HG03045 (cell line): ENCODE data around the gene CARD11.

ENCODE experiments used
- ATAC-seq: cut with Tn5 transposase; IDR thresholded peaks from one replicate; pipeline ENCODE4 v1.9.1; 2021; ENCODE audit warnings: mild to moderate bottlenecking, moderate library complexity; ENCODE audit not compliant: unreplicated experiment

Gene CARD11

GRCh38 chr7:2912684-2913439 is 130.8 kb downstream of the CARD11 start:
- no peak for ATAC-seq

GRCh38 chr7:2911466-2911865 is 132.2 kb downstream of the CARD11 start:
- no peak for ATAC-seq

- ATAC-seq = no peak
These were observed 134.1 kb downstream of the CARD11 start for GRCh38 chr7:2909471-2910039.

GRCh38 chr7:2909043-2909442 is 134.6 kb downstream of the CARD11 start:
- ATAC-seq = no peak

- no peak for ATAC-seq
These were observed 135.5 kb downstream of the CARD11 start for GRCh38 chr7:2908103-2908683.

DNA sequence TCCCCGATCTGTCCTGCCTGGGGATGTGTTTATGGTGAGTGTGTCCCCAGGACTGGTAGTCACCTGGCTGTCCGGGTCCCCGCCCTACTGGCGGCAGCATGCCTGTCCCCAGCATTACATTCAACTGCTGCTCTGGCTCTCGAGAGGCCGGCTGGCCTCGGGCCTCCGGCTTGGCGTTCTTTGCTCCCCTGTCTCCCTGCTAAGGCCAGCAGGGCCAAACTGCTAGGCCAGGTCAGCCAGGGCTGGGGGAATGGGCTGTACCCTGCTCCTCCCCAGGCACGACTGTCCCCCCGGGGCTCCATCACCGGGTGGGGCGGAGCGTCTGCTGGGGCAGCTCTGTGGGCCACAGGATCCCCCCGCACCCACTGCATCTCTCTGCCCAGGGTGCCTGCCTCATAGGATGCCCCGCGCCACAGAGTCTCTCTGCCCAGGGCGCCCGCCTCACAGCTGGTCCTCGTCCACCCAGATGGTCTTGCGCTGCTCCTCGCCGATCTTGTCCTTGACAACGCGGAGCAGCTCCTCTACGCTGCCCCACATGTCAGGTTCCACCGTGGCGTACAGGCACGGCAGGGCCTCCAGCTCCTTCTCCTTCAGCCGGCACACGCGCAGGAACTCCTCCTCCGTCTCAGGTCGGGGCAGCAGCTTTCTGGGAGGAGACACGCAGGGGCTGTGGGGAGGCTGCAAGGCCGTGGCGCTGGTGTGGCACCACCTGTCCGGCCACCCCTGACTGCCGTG is 137.3 kb downstream of the CARD11 start:
- ATAC-seq = no peak

GRCh38 chr7:2905500-2905899 is 138.2 kb downstream of the CARD11 start:
- ATAC-seq = no peak

GRCh38 chr7:2905027-2905426 is 138.6 kb downstream of the CARD11 start:
- ATAC-seq = no peak

- no peak for ATAC-seq
These were observed 139.5 kb downstream of the CARD11 start for GRCh38 chr7:2904202-2904601.

DNA sequence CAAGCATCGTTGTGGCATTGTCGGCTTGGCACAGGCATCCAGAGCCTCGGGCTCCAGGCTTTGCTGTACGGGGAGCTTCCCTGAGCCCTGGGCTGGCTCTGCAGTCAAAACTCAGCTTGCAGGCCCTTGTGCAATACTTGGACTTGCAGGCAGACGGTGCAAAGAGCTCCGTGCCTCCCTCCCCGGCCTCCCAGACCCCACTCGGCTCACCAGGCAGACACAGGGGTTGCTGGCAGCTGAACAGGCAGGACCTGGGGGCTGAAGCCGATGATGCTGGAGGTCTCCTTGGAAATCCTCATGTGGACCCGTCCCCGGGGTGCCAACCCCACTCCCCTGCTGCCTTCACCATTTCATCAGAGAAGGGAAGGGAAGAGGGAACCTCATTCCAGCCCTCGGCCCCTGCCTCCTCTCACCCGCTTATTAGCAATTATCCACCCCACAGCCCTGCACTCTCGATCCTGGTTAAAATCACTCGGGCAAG is 139.9 kb downstream of the CARD11 start:
- ATAC-seq = no peak

DNA sequence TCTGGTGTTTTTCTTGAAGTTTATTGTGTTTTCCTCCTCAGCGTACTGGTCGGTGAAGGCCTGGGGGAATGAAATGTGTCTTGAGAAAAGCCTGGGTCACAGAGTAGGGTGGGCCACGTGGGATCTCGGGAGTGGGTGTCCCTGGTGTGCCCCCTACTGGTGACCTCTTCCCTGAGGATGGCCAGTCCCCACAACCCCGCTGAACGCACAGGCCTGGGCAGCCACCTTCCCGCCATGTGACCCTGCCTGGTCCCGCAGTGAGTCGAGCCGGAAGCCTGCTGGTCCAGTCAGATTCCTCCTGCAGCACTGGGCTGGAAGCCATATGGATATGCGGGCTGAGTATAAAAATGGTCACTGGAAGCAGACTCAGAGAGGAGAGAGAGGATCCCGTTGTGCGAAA is 146.6 kb downstream of the CARD11 start:
- ATAC-seq = no peak

GRCh38 chr7:2896131-2896530 is 147.5 kb downstream of the CARD11 start:
- no peak for ATAC-seq

DNA sequence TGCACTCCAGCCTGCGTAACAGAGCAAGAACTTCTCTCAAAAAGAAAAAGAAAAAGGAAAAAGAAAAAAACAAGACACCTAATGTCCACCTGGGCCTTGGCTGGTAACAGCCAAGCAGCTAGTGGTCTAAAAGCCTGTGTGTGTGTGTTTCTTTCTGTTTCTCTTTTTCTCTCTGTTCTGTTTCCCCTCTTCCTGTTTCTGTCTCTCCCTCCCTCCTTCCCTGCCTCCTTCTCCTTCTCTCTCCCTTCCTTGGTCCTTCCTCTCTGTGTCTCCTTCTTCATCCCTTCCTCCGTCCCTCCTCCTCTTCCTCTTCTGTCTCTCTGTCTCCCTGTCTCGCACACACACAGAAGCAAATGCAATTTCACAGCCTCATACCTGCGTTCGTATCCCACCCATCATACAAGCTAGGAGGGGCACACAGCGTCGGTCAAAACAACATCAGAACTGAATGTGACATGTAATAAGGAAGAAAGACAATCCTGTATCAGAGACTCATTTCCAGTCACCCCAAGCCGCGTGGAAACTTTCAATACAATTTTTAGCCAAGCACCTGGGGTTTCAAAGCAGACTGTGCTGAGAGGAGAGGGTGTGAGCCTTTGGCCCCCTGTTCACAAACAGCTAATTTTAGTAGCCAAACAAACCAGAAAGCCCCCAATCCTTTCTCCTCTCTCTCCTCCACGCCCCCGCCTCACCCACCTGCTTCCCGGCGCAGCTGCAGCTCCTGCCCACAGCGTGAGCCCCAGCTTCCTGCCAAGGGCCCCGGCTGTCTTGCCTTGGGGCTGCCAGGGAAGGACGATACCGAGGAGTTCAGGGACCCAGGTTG is 149.3 kb downstream of the CARD11 start:
- ATAC-seq = peak; percentile 67

DNA sequence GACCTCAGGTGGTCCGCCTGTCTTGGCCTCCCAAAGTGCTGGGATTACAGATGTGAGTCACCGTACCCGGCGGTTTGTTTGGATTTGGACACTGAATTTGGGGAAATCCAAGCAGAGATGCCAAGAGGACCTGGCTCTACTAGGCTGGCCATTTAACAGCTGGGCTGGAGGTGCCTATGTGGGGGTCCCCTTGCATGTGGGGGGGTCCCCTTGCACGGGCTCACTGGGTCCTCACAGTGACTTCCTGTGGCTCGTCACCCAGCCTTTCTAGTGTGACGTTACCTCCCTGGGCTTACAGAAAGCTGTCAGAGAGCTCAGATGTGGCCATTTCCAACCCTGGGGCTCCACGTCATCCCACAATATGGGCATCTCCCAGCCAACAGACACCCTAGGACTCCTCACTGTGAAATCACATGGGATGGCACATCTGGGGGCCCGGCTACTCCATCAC is 150.2 kb downstream of the CARD11 start:
- ATAC-seq = no peak

GRCh38 chr7:2892549-2892948 is 151.1 kb downstream of the CARD11 start:
- no peak for ATAC-seq

GRCh38 chr7:2887816-2888215 is 155.9 kb downstream of the CARD11 start:
- ATAC-seq = no peak

- ATAC-seq = no peak
These were observed 156.8 kb downstream of the CARD11 start for GRCh38 chr7:2886900-2887299.

DNA sequence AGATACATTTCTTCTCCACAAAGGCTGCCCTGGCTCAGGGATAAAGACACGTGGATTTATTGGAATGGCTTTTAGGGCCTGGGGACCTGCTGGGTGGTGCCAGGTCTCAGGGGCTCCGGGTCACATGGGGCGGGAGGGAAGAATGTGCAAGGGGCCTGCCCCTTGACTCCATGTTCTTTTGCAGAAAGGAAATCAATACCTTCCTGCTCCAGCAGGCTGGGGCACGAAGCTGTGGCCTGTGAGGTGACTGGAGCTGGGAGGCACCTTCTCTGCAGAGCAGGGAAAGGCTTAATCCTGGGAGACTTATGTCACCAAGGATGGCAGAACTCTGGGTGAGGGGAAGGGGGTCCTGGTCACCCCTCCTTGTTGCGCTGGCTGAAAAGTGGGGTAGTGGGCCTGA is 157.3 kb downstream of the CARD11 start:
- ATAC-seq = no peak

DNA sequence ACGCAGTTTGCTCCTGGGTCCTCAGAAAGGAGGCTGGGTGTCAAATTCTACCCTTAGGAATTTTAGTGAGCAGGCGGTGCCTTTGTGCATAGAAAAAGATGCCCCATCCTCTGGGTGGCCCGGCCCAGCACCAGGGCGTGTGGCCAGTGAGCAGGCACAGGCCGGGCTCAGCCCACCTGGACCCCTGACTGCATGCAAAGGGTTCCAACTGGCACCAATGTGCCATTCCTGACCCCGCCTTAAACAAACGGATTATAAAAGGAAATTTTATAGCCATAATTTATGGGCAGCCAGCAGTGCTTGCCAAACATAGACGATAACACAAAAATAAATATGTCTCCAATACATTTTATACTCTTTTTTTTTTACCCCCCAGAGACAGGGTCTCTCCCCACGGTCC is 159.5 kb downstream of the CARD11 start:
- ATAC-seq = no peak

- no peak for ATAC-seq
These were observed 160.6 kb downstream of the CARD11 start for GRCh38 chr7:2883101-2883500.

DNA sequence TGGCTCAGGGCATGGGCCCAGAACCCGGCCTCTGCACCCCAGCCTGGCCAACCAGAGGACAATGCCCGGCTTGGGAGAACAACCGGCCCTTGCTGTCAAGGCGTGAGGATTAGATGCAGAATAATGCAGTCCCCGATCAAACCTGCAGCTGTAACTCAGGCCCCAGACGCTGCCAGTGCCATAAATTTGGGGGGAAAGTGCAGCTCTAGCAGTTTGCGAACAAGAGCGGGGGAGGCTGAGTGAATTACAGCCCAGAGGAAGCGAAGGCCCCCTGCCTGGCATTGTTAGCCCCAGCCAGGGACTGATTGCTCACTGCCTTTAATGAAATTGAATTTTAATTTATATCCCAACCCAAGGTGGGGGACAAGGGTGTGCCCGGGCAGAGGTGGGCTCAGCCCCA is 161.6 kb downstream of the CARD11 start:
- ATAC-seq = no peak
